HG03045 (cell line): ENCODE data around the gene CFAP91.

ENCODE experiments used
- ATAC-seq: cut with Tn5 transposase; IDR thresholded peaks from one replicate; pipeline ENCODE4 v1.9.1; 2021; ENCODE audit warnings: mild to moderate bottlenecking, moderate library complexity; ENCODE audit not compliant: unreplicated experiment

Gene CFAP91

GRCh38 chr3:119738741-119739140 is 35.9 kb downstream of the CFAP91 start:
- no peak for ATAC-seq

DNA sequence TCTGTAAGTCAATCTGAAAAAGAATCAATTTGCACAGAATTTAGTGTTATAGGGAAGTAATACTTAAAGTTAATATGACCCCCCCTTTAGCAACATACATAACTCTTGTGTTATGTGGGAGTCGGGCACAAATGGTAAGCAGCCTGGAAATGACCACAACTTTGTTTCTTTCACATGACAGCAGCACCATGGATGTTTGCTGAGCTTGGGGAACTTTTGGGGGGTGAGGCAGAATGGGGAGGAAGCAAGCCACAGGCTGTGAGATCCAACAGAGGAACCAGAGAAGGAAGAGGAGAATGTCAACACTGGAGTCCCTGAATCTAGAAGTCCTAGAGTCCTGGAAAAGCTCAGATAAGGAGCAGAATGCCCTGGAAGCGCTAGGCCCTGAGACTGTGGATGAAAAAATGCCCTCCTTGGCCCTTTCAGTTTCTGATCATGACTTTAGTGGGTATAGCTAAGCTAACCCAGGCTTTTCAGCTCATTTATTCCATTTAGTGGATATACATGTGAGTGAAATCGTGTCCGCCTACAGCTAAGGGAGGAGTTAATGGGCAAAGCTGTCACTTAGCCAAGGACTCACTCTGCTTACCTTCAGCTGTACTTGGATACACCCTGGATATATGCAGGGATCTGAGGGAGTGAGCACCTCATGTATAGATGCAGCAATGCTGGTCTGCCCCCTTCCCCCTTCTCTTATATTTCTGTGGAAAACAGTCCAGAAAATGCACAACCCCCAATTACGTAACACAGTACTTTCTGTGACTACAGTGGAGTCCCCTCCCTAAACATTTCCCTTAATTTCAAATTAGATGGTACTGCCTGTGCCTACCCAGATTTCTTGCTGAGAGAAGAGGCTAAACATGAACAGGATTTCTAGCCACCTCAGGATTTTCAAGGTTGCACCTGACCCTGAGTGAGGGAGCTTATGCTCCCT is 39.1 kb downstream of the CFAP91 start:
- no peak for ATAC-seq

DNA sequence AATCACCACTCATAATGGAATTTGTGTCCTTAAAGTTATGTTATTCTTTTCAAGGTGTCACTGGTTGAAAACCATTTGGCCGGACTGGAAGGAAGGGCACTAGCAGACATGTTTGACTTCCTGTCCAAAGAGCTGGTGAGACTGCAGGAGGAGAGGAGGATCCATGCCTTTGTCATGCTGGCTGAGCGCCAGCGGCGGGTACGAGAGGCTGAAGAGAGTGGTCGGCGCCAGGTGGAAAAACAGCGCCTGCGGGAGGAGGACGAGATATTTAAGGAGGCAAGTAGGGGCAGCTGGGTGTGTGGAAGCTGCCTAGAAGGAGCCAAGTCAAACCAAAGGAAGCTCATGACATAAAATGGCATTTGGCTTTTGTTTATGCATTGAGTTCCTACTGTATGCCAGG is 41.1 kb downstream of the CFAP91 start:
- ATAC-seq, result no peak

DNA sequence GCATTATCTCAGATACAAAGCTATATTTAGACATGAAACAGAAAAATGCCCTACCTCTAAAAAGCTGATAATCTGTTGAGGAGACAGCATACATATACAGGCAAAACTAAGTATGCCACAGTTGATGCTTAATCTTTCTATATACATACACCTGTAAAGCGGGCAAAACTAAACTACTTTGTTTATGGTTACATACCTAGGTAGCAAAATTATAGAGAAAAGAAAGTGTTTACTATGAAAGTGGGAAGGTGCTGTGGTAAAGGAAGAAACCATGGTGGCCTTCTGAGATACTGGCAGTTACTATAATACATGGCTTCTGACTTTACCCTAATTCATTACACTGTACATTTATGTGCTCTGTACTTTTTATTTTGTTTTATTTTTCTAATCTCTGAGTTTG is 43.1 kb downstream of the CFAP91 start:
- no peak for ATAC-seq

DNA sequence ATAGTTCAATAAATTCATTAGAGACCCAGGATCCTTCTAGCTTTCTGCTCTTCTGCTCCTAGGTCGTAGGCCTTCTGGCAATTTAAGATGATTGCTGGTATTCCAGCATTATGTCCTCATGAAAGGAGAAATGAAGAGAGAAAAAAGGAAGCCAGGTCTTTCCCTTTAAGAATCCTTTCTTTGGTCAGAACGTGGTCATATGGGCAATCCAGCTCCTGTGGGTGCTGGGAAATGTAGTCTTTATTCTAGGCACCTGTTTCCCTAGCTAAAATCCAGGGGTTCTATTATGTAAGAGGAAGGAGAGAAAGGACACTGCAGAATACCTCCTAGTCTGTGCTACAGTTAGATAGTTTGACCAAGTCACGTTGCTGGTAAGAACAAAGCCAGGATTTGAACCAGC is 43.6 kb downstream of the CFAP91 start:
- no peak for ATAC-seq

DNA sequence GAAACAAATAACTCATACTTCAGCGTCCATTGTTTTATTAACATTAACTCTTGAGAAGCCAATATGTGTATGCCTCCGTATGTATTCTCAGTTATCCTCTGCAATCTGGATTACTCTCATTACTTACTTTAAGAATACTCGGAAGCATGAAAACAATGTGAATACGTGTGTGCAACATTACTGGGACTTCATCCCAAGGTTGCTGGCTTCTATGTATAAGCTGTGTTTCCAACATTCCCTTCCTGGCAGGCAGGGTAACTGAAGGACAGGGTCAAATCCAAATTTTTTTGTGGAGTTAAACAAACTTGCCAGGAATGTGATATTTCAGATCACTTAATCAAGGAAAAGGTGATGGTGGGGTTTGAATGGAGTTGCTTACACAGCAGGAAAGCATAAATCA is 44.5 kb downstream of the CFAP91 start:
- ATAC-seq, result no peak

DNA sequence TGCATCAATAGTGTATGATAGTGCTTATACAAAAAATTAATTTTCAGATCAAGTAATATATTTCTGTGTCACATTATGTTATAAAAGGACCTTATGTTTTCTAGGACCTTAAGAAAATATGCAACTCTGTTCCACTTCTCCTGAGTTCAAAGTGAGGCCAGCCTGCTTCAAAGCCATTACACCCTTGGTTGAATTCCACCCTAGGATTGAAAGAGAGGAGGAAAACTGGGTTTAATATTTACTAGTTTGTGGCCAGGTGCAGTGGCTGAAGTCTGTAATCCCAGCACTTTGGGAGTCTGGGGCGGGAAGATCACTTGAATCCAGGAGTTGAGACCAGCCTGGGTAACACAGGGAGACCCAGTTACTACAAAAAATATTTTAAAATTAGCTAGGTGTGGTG is 46.2 kb downstream of the CFAP91 start:
- no peak for ATAC-seq

DNA sequence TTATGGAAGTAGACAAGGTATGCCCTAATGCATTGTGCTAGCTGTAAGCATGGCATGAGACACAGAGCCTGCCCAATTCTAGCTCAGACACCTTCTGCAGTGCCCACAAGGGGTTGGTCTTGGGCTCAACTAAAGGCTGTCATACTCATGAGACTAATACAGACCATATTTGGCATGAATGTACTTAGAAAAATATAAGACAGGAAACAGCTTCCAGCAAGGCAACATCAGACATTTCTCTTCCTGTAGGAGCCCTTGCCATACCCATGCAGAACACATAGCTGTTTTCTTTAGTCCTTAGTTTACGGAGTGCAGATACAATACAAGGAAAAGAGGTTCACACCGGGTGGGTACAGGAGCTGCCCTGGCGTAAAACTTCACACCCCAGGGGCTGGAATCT is 48.6 kb downstream of the CFAP91 start:
- ATAC-seq, result no peak
